ENCODE data around the gene CTSH.
"Not testable (repeated sequence)": the region's sequence is repeated elsewhere in the genome, so short reads cannot be mapped to it uniquely, and the experiment has no call there.

CTSH gene

GRCh38 chr15:78910271-78910670 is 34.6 kb downstream of the CTSH start:
- peaks cover 72% of the 10 kb centered on the region for H3K36me3 ChIP-seq (ENCODE audit: insufficient read depth, low read depth, low read length)
- H3K27me3 ChIP-seq (ENCODE audit: insufficient read depth, low read length), result no peaks in the 10 kb centered on the region
- no peak overlapping the region for H3K27ac ChIP-seq (ENCODE audit: low read length)
- no peak overlapping the region for H3K9ac ChIP-seq (ENCODE audit: low read depth, low read length)
- no peak overlapping the region for H3K4me3 ChIP-seq (ENCODE audit: low read length)
- H3K9me3 ChIP-seq (ENCODE audit: insufficient read depth, low read depth, low read length), result no peaks in the 10 kb centered on the region
- H3K4me1 ChIP-seq (ENCODE audit: insufficient read depth, low read length), result no peaks in the 10 kb centered on the region

GRCh38 chr15:78909791-78910228 is 35.0 kb downstream of the CTSH start:
- Histone ChIP-seq H3K36me3 (ENCODE audit: insufficient read depth, low read depth, low read length) (peaks cover 72% of the 10 kb centered on the region), H3K27ac (ENCODE audit: low read length) (no peak overlapping the region), H3K4me1 (ENCODE audit: insufficient read depth, low read length) (no peaks in the 10 kb centered on the region), H3K27me3 (ENCODE audit: insufficient read depth, low read length) (no peaks in the 10 kb centered on the region), H3K9me3 (ENCODE audit: insufficient read depth, low read depth, low read length) (no peaks in the 10 kb centered on the region), H3K9ac (ENCODE audit: low read depth, low read length) (no peak overlapping the region), H3K4me3 (ENCODE audit: low read length) (no peak overlapping the region)

DNA sequence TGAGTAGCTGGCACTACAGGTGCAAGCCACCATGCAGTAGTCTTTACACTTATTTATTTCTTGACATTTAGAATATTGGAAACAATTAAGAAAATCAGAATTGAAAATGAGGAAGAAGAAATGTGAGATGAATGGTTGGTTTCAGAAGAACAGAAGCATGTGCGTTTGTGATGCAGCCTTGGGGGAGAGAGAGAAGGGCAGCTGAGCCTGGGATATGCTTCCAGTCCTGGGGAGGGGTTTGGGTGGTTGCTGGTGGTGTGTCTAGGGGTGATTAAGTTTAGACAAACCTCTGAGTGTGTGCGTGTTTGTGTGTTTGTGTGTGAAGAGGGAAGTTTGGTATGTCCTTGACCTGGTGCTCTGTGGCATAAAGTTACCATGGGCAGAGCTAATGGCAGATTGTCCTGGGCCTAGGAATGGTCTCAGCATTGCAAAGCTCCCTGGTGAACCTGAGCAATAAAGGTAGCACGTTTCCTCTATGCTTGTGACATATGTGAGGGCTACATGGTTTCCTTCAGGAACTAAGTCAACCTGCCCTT is 35.6 kb downstream of the CTSH start:
- H3K9ac ChIP-seq (ENCODE audit: low read depth, low read length), result no peak overlapping the region
- H3K27me3 ChIP-seq (ENCODE audit: insufficient read depth, low read length), result no peaks in the 10 kb centered on the region
- no peaks in the 10 kb centered on the region for H3K9me3 ChIP-seq (ENCODE audit: insufficient read depth, low read depth, low read length)
- no peak overlapping the region for H3K27ac ChIP-seq (ENCODE audit: low read length)
- peaks cover 76% of the 10 kb centered on the region for H3K36me3 ChIP-seq (ENCODE audit: insufficient read depth, low read depth, low read length)
- no peak overlapping the region for H3K4me3 ChIP-seq (ENCODE audit: low read length)
- no peaks in the 10 kb centered on the region for H3K4me1 ChIP-seq (ENCODE audit: insufficient read depth, low read length)

GRCh38 chr15:78907577-78907976 is 37.3 kb downstream of the CTSH start:
- H3K27me3 ChIP-seq (ENCODE audit: insufficient read depth, low read length), result no peaks in the 10 kb centered on the region
- H3K36me3 ChIP-seq (ENCODE audit: insufficient read depth, low read depth, low read length), result peaks cover 77% of the 10 kb centered on the region
- no peak overlapping the region for H3K4me3 ChIP-seq (ENCODE audit: low read length)
- H3K9me3 ChIP-seq (ENCODE audit: insufficient read depth, low read depth, low read length), result no peaks in the 10 kb centered on the region
- no peaks in the 10 kb centered on the region for H3K4me1 ChIP-seq (ENCODE audit: insufficient read depth, low read length)
- no peak overlapping the region for H3K27ac ChIP-seq (ENCODE audit: low read length)
- H3K9ac ChIP-seq (ENCODE audit: low read depth, low read length), result no peak overlapping the region

- Histone ChIP-seq H3K9ac (ENCODE audit: low read depth, low read length) (no peak overlapping the region), H3K4me1 (ENCODE audit: insufficient read depth, low read length) (no peaks in the 10 kb centered on the region), H3K4me3 (ENCODE audit: low read length) (no peak overlapping the region), H3K27ac (ENCODE audit: low read length) (no peak overlapping the region), H3K27me3 (ENCODE audit: insufficient read depth, low read length) (no peaks in the 10 kb centered on the region), H3K36me3 (ENCODE audit: insufficient read depth, low read depth, low read length) (peaks cover 78% of the 10 kb centered on the region), H3K9me3 (ENCODE audit: insufficient read depth, low read depth, low read length) (no peaks in the 10 kb centered on the region)
Measured at GRCh38 chr15:78906316-78906620, 38.6 kb downstream of the CTSH start.

DNA sequence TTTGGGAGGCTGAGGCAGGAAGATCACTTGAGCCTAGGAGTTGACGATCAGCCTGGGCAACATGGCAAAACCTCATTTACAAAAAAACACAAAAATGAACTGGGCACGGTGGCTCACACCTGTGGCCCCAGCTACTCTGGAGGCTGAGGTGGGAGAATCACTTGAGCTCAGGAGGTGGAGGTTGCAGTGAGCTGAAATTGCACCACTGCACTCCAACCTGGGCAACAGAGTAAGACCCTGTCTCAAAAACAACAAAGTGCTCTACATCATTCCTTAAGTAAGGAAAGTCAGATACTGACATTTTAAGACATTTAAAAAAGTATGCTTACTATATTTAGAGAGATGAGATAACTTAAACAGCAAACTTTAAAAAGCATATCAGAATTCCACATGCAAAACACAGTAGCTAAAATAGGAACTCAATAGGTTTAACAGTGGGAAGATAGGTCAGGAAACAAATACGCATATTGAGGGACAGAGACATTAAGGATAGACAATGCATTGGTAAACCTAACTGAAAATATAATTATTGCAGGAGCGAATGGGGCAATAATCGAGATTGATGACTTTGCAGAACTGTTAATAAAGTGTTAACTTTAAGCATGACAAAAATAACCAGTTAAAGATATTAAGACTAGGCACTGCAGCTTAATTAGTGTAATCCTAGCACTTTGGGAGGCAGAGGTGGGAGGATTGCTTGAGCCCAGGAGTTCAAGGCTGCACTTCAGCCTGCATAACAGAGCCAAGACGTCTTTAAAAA is 40.1 kb downstream of the CTSH start:
- Histone ChIP-seq H3K4me3 (ENCODE audit: low read length) (no peak overlapping the region), H3K36me3 (ENCODE audit: insufficient read depth, low read depth, low read length) (peaks cover 83% of the 10 kb centered on the region), H3K27me3 (ENCODE audit: insufficient read depth, low read length) (no peaks in the 10 kb centered on the region), H3K9me3 (ENCODE audit: insufficient read depth, low read depth, low read length) (no peaks in the 10 kb centered on the region), H3K9ac (ENCODE audit: low read depth, low read length) (no peak overlapping the region), H3K27ac (ENCODE audit: low read length) (no peak overlapping the region), H3K4me1 (ENCODE audit: insufficient read depth, low read length) (no peaks in the 10 kb centered on the region)

DNA sequence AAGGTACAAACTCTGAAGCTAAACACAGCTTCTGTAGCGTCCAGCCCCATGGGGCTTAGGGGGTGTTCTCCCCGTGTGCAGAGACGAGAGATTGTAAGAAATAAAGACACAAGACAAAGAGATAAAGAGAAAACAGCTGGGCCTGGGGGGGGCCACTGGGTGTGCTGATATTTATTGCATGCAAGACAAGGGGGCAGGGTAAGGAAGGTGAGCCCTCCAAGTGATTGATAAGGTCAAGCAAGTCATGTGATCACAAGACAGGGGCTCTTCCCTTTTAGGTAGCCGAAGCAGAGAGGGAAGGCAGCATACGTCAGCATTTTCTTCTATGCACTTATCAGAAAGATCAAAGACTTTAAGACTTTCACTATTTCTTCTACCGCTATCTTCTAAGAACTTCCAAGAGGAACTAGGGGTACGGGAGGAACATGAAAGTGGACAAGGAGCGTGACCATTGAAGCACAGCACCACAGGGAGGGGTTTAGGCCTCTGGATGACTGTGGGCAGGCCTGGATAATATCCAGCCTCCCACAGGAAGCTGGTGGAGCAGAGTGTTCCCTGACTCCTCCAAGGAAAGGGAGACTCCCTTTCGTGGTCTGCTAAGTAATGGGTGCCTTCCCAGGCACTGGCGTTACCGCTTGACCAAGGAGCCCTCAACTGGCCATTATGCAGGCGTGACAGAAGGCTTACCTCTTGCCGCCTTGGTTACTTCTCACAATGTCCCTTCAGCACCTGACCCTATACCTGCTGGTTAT is 42.4 kb downstream of the CTSH start:
- not testable (repeated sequence) for H3K4me3 ChIP-seq (ENCODE audit: low read length); H3K27me3 ChIP-seq (ENCODE audit: insufficient read depth, low read length); H3K27ac ChIP-seq (ENCODE audit: low read length); H3K9me3 ChIP-seq (ENCODE audit: insufficient read depth, low read depth, low read length); H3K4me1 ChIP-seq (ENCODE audit: insufficient read depth, low read length); H3K9ac ChIP-seq (ENCODE audit: low read depth, low read length)
- peaks cover 100% of the 10 kb centered on the region for H3K36me3 ChIP-seq (ENCODE audit: insufficient read depth, low read depth, low read length)

- peaks cover 100% of the 10 kb centered on the region for H3K36me3 ChIP-seq (ENCODE audit: insufficient read depth, low read depth, low read length)
- H3K4me1 ChIP-seq (ENCODE audit: insufficient read depth, low read length); H3K27me3 ChIP-seq (ENCODE audit: insufficient read depth, low read length); H3K9me3 ChIP-seq (ENCODE audit: insufficient read depth, low read depth, low read length); H3K27ac ChIP-seq (ENCODE audit: low read length); H3K9ac ChIP-seq (ENCODE audit: low read depth, low read length); H3K4me3 ChIP-seq (ENCODE audit: low read length): not testable (repeated sequence)
Measured at GRCh38 chr15:78900819-78901533, 43.9 kb downstream of the CTSH start.

GRCh38 chr15:78898540-78898939 is 46.3 kb downstream of the CTSH start:
- Histone ChIP-seq H3K27me3 (ENCODE audit: insufficient read depth, low read length) (no peaks in the 10 kb centered on the region), H3K36me3 (ENCODE audit: insufficient read depth, low read depth, low read length) (peaks cover 100% of the 10 kb centered on the region), H3K27ac (ENCODE audit: low read length) (no peak overlapping the region), H3K4me1 (ENCODE audit: insufficient read depth, low read length) (no peaks in the 10 kb centered on the region), H3K4me3 (ENCODE audit: low read length) (no peak overlapping the region), H3K9me3 (ENCODE audit: insufficient read depth, low read depth, low read length) (no peaks in the 10 kb centered on the region), H3K9ac (ENCODE audit: low read depth, low read length) (no peak overlapping the region)

DNA sequence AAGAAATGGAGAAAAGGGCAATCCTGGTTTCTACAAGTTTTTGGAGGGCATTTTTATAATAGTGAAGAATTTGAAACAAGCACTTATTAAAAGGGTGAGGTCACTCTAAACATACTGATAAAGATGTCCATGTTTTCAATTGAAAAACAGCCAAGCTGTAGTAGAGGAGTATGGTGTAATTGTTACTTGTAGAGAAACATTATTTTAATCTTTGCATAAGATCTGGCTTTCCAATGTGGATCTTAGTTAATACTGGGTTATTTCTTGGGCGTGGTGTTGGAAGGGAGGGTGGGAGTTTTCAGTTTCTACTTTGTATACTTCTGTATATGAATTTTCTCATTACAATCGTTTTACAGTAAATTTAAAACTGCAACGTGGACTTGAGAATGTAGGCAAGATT is 49.4 kb downstream of the CTSH start:
- Histone ChIP-seq H3K9me3 (ENCODE audit: insufficient read depth, low read depth, low read length) (no peaks in the 10 kb centered on the region), H3K4me1 (ENCODE audit: insufficient read depth, low read length) (no peaks in the 10 kb centered on the region), H3K9ac (ENCODE audit: low read depth, low read length) (no peak overlapping the region), H3K36me3 (ENCODE audit: insufficient read depth, low read depth, low read length) (peaks cover 100% of the 10 kb centered on the region), H3K27ac (ENCODE audit: low read length) (no peak overlapping the region), H3K27me3 (ENCODE audit: insufficient read depth, low read length) (no peaks in the 10 kb centered on the region), H3K4me3 (ENCODE audit: low read length) (no peak overlapping the region)

- no peaks in the 10 kb centered on the region for H3K27me3 ChIP-seq (ENCODE audit: insufficient read depth, low read length)
- H3K9ac ChIP-seq (ENCODE audit: low read depth, low read length), result no peak overlapping the region
- H3K27ac ChIP-seq (ENCODE audit: low read length), result no peak overlapping the region
- H3K4me1 ChIP-seq (ENCODE audit: insufficient read depth, low read length), result no peaks in the 10 kb centered on the region
- H3K4me3 ChIP-seq (ENCODE audit: low read length), result no peak overlapping the region
- H3K36me3 ChIP-seq (ENCODE audit: insufficient read depth, low read depth, low read length), result peaks cover 100% of the 10 kb centered on the region
- no peaks in the 10 kb centered on the region for H3K9me3 ChIP-seq (ENCODE audit: insufficient read depth, low read depth, low read length)
Measured at GRCh38 chr15:78893538-78893937, 51.3 kb downstream of the CTSH start.

Measured in iPS-20b (cell line).